SK-N-SH (cell line): ENCODE measurements around the gene SLC24A3. TPM values are rescaled to one million over a fixed set of nuclear protein-coding genes. Genes with fewer than 3 reads are reported as not detected.

Source experiments
- CTCF ChIA-PET: fragments of 300-600, 350-600 bp; formaldehyde crosslinking; extraction: SDS; loops from one replicate; lab custom pipeline; 2021; lab: Yijun Ruan, JAX
- POLR2A ChIA-PET: fragments of 350-600 bp; sonication (Branson Sonifier 250); formaldehyde crosslinking; extraction: SDS; loops from one replicate; lab custom pipeline; 2020; ENCODE audit warnings: antibody characterized with exemption, inconsistent platforms; lab: Yijun Ruan, JAX
- DNase-seq: peaks from one replicate; pipeline ENCODE4 v3.0.0; 2012
- H2AFZ ChIP-seq: fragments of 200-600 bp; sonication (generic); 2 replicates; pipeline ENCODE4 v1.8.1; 2016; ENCODE audit warnings: antibody characterized with exemption, mild to moderate bottlenecking, low read depth
- H3F3A ChIP-seq: fragments of 200-600 bp; sonication (generic); replicated peaks from 2 replicates; pipeline ENCODE3; 2016; ENCODE audit warnings: antibody characterized with exemption, mild to moderate bottlenecking; ENCODE audit not compliant: insufficient read depth
- H3K27ac ChIP-seq, 2 experiments: fragments of 200-500 bp in 1 of 2; fragments of 200-600 bp in 1 of 2; sonication (Bioruptor generic) in 1 of 2; sonication (generic), shearing (Covaris generic) in 1 of 2; 2 replicates each; pipeline versions ENCODE4 v1.5.1 to v1.6.1; 2014 to 2016; ENCODE audit warnings: low read depth in 2 of 2, inconsistent platforms in 1 of 2, low read length in 1 of 2, mild to moderate bottlenecking in 1 of 2, mixed read lengths in 1 of 2
- H3K27me3 ChIP-seq: fragments of 200-600 bp; sonication (generic), shearing (Covaris generic); 2 replicates; pipeline ENCODE4 v1.6.1; 2016; ENCODE audit warnings: mixed run types; ENCODE audit not compliant: insufficient read depth
- H3K36me3 ChIP-seq, 2 experiments: fragments of 200-500 bp in 1 of 2; fragments of 200-600 bp in 1 of 2; sonication (Bioruptor generic) in 1 of 2; sonication (generic) in 1 of 2; replicated peaks in 1 of 2; 2 replicates each; pipeline versions ENCODE3 to v1.5.1; 2014 to 2016; ENCODE audit warnings: low read length in 1 of 2, mild to moderate bottlenecking in 1 of 2; ENCODE audit not compliant: insufficient read depth in 2 of 2, control insufficient read depth in 1 of 2
- H3K4me1 ChIP-seq, 2 experiments: fragments of 200-500 bp in 1 of 2; fragments of 200-600 bp in 1 of 2; sonication (Bioruptor generic) in 1 of 2; sonication (generic), shearing (Covaris generic) in 1 of 2; 2 replicates each; pipeline versions ENCODE4 v1.5.1 to v1.6.1; 2014 to 2016; ENCODE audit warnings: low read depth in 1 of 2, low read length in 1 of 2, mixed run types in 1 of 2; ENCODE audit not compliant: insufficient read depth in 2 of 2, control insufficient read depth in 1 of 2
- H3K4me2 ChIP-seq: fragments of 200-600 bp; sonication (generic), shearing (Covaris generic); 2 replicates; pipeline ENCODE4 v1.6.1; 2017; ENCODE audit warnings: mixed run types
- H3K4me3 ChIP-seq, 2 experiments: fragments of 200-500 bp in 1 of 2; fragments of 200-600 bp in 1 of 2; sonication (Bioruptor generic) in 1 of 2; sonication (generic), shearing (Covaris generic) in 1 of 2; 2 replicates each; pipeline versions ENCODE4 v1.5.1 to v1.8.1; 2014 to 2016; ENCODE audit warnings: low read depth in 2 of 2, inconsistent platforms in 1 of 2, low read length in 1 of 2, mild to moderate bottlenecking in 1 of 2, mixed read lengths in 1 of 2, moderate library complexity in 1 of 2
- H3K79me2 ChIP-seq: fragments of 200-600 bp; sonication (generic); 2 replicates; pipeline ENCODE4 v1.8.1; 2017; ENCODE audit warnings: mild to moderate bottlenecking; ENCODE audit not compliant: insufficient read depth
- H3K9ac ChIP-seq: fragments of 200-600 bp; sonication (generic); 2 replicates; pipeline ENCODE4 v1.6.1; 2017; ENCODE audit warnings: mixed run types
- H3K9me2 ChIP-seq: fragments of 200-600 bp; sonication (generic); 2 replicates; pipeline ENCODE4 v1.6.1; 2017; ENCODE audit warnings: mixed run types
- H3K9me3 ChIP-seq: fragments of 200-600 bp; sonication (generic); 2 replicates; pipeline ENCODE4 v1.6.1; 2017; ENCODE audit warnings: mixed run types, mild to moderate bottlenecking, moderate library complexity
- H4K20me1 ChIP-seq: fragments of 200-600 bp; sonication (generic); 2 replicates; pipeline ENCODE4 v1.6.1; 2017; ENCODE audit warnings: mild to moderate bottlenecking, mixed run types; ENCODE audit not compliant: insufficient read depth
- CHD2 ChIP-seq: fragments of 150-350 bp; IDR thresholded peaks from 2 replicates; pipeline ENCODE4 v1.6.1; 2018; ENCODE audit warnings: low read length; ENCODE audit not compliant: partially characterized antibody
- CTCF ChIP-seq: fragments of 200-600 bp; sonication (generic); IDR thresholded peaks from 2 replicates; pipeline ENCODE4 v1.6.1; 2017; ENCODE audit warnings: antibody characterized with exemption, mild to moderate bottlenecking, moderate library complexity
- ELF1 ChIP-seq: IDR thresholded peaks from 2 replicates; pipeline ENCODE4 v1.4.0; 2012
- EP300 ChIP-seq, 2 experiments: IDR thresholded peaks; 2 replicates each; pipeline versions ENCODE4 v1.4.0 to v1.6.1; 2012; ENCODE audit warnings: borderline replicate concordance in 1 of 2, low read depth in 1 of 2, low read length in 1 of 2
- EZH2phosphoT487 ChIP-seq: fragments of 200-600 bp; sonication (generic); IDR thresholded peaks from 2 replicates; pipeline ENCODE4 v1.6.1; 2017; ENCODE audit warnings: low read depth, mixed run types, mild to moderate bottlenecking, antibody characterized with exemption, moderate library complexity, borderline replicate concordance
- FOSL2 ChIP-seq: IDR thresholded peaks from 2 replicates; pipeline ENCODE4 v1.4.0; 2012; ENCODE audit warnings: low read depth, mild to moderate bottlenecking, moderate library complexity, borderline replicate concordance
- GABPA ChIP-seq: IDR thresholded peaks from 2 replicates; pipeline ENCODE4 v1.4.0; 2012; ENCODE audit warnings: low read depth, mild to moderate bottlenecking
- IRF3 ChIP-seq: fragments of 150-350 bp; IDR thresholded peaks from 2 replicates; pipeline ENCODE4 v1.6.1; 2016; ENCODE audit warnings: mild to moderate bottlenecking, low read depth, low read length
- JUND ChIP-seq: IDR thresholded peaks from 2 replicates; pipeline ENCODE4 v1.4.0; 2012
- MAX ChIP-seq: IDR thresholded peaks from 2 replicates; pipeline ENCODE4 v1.4.0; 2012; ENCODE audit warnings: low read depth
- MEF2A ChIP-seq: IDR thresholded peaks from 2 replicates; pipeline ENCODE4 v1.4.0; 2012; ENCODE audit warnings: low read depth, borderline replicate concordance
- MXI1 ChIP-seq: IDR thresholded peaks from 2 replicates; pipeline ENCODE4 v1.6.1; 2012; ENCODE audit warnings: mild to moderate bottlenecking, low read depth, low read length, improper control_type of control experiment
- NRF1 ChIP-seq: IDR thresholded peaks from 2 replicates; pipeline ENCODE4 v1.6.1; 2012; ENCODE audit warnings: low read depth, mild to moderate bottlenecking, low read length
- RAD21 ChIP-seq: IDR thresholded peaks from 2 replicates; pipeline ENCODE4 v1.6.1; 2012; ENCODE audit warnings: mild to moderate bottlenecking, low read length
- RCOR1 ChIP-seq: fragments of 150-350 bp; IDR thresholded peaks from 2 replicates; pipeline ENCODE4 v1.6.1; 2017; ENCODE audit warnings: antibody characterized with exemption, low read length
- RXRA ChIP-seq: IDR thresholded peaks from 2 replicates; pipeline ENCODE4 v1.4.0; 2012; ENCODE audit warnings: low read depth, mild to moderate bottlenecking, borderline replicate concordance
- TEAD4 ChIP-seq: IDR thresholded peaks from 2 replicates; pipeline ENCODE4 v1.4.0; 2012; ENCODE audit warnings: mild to moderate bottlenecking, borderline replicate concordance; ENCODE audit not compliant: insufficient read depth
- USF1 ChIP-seq: IDR thresholded peaks from 2 replicates; pipeline ENCODE4 v1.4.0; 2012; ENCODE audit warnings: low read depth, borderline replicate concordance
- USF2 ChIP-seq: fragments of 150-350 bp; IDR thresholded peaks from 2 replicates; pipeline ENCODE4 v1.6.1; 2017; ENCODE audit warnings: antibody characterized with exemption, low read length, low read depth, borderline replicate concordance
- WGBS: methylation state at CpG from one replicate; pipeline ENCODE4 v1.1.6; 2017; ENCODE audit warnings: low lambda C conversion rate; 5-methylcytosine and 5-hydroxymethylcytosine counted together
- polyA plus RNA-seq, 3 experiments: library from polyadenylated mRNA; depleted of rRNA; stranded (reverse); fragments of >200 nt; gene quantifications; 2 replicates each; pipeline ENCODE4 v1.2.3, GENCODE V29; 2012

SLC24A3 gene
- polyA plus RNA-seq, 1 of the 3 experiments (the other 2 are of a cell fraction), result not detected

- TF ChIP-seq NRF1, result no peak
- no peak for TF ChIP-seq FOSL2
- TF ChIP-seq RXRA, result no peak
- no peak for TF ChIP-seq CTCF
- no peak for TF ChIP-seq MXI1
- TF ChIP-seq MAX, result no peak
- TF ChIP-seq TEAD4, result no peak
- no peak for TF ChIP-seq RCOR1
- no peak for TF ChIP-seq EP300 (IDR thresholded peaks at IDR 0.05; ENCODE audit: borderline replicate concordance in 1 of 2, low read depth in 1 of 2, low read length in 1 of 2)
- no peak for TF ChIP-seq GABPA
- no peak for TF ChIP-seq CHD2
- no peak for TF ChIP-seq USF1
- TF ChIP-seq ELF1, result no peak
- no peak for TF ChIP-seq RAD21
- TF ChIP-seq USF2, result no peak
- no peak for TF ChIP-seq MEF2A
- TF ChIP-seq EZH2phosphoT487, result no peak
- TF ChIP-seq JUND, result no peak
- TF ChIP-seq IRF3, result no peak
- Histone ChIP-seq H3K36me3 (no peaks in the 10 kb centered on the region), H3K4me1 (peaks cover 1 to 17% of the 10 kb centered on the region in 2 experiments), H3K9me3 (no peaks in the 10 kb centered on the region), H3K79me2 (no peaks in the 10 kb centered on the region), H3K27me3 (no peaks in the 10 kb centered on the region), H3K9me2 (no peaks in the 10 kb centered on the region), H3K4me3 (no peak overlapping the region), H3K9ac (no peak overlapping the region), H3F3A (peaks cover 4% of the 10 kb centered on the region), H2AFZ (no peak overlapping the region), H3K4me2 (no peak overlapping the region), H3K27ac (no peak overlapping the region), H4K20me1 (no peaks in the 10 kb centered on the region)
- WGBS, result 60% methylated on average over 3 of the region's 3 CpGs
- no peak for DNase-seq
- POLR2A ChIA-PET, result no interaction called here
- CTCF ChIA-PET, result no interaction called here
Measured at GRCh38 chr20:19740512-19740911, 528.1 kb downstream of the SLC24A3 start.
